A549 (cell line): Measurements from ENCODE around the gene TRIP6.

Experiments used
- EHMT2 ChIP-seq: fragments of 200-600 bp; sonication (generic); IDR thresholded peaks from 2 replicates; pipeline ENCODE4 v1.6.1; 2016; ENCODE audit warnings: antibody characterized with exemption, low read depth, mild to moderate bottlenecking, moderate library complexity
- EP300 ChIP-seq, 2 experiments: fragments of >200 bp; sonication (Bioruptor Twin); formaldehyde crosslinking; IDR thresholded peaks; 2 replicates in 1 of 2; 3 replicates in 1 of 2; pipeline ENCODE4 v1.6.1; 2016 to 2017
- HMGXB4 ChIP-seq: fragments of 250-450 bp; sonication (Bioruptor Pico); IDR thresholded peaks from 2 replicates; pipeline ENCODE4 v1.5.0; 2021; ENCODE audit warnings: mild to moderate bottlenecking, moderate library complexity, borderline replicate concordance
- JUNB ChIP-seq: fragments of >200 bp; sonication (Bioruptor Twin); formaldehyde crosslinking; IDR thresholded peaks from 2 replicates; pipeline ENCODE4 v1.6.1; 2016
- MAX ChIP-seq: IDR thresholded peaks from 2 replicates; pipeline ENCODE4 v1.6.1; 2012
- PBX3 ChIP-seq: IDR thresholded peaks from 2 replicates; pipeline ENCODE4 v1.6.1; 2012

- no peak for TF ChIP-seq HMGXB4 (CRISPR knock-in tag)
- no peak for TF ChIP-seq PBX3
- TF ChIP-seq MAX, result no peak
- no peak for TF ChIP-seq EHMT2
- no peak for TF ChIP-seq EP300 (IDR thresholded peaks at IDR 0.05)
- TF ChIP-seq JUNB, result no peak
These were observed 40.5 kb upstream of the TRIP6 start for GRCh38 chr7:100826514-100827329.
